ENCODE measurements around the gene ORAI1.
A peak's percentile ranks its signal among the peaks of the same experiment; 100 is the strongest.
"Not testable (repeated sequence)": the region's sequence is repeated elsewhere in the genome, so short reads cannot be mapped to it uniquely, and the experiment has no call there.

The ORAI1 gene

DNA sequence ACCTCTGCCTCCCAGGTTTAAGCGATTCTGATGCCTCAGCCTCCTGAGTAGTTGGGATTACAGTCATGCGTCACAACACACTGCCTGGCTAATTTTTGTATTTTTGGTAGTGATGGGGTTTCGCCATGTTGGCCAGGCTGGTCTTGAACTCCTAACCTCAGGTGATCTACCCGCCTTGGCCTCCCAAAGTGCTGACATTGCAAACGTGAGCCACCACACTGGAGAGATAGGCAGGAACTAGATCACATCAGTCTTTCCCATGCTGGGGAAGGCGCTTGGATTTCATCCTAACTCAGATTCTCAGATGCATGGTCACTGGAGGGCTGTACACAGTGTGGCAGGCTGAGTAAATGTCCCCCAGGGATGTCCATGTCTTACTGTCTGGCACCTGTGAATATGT lies 18.0 kb upstream of the ORAI1 start:
- no peak for DNase-seq

DNA sequence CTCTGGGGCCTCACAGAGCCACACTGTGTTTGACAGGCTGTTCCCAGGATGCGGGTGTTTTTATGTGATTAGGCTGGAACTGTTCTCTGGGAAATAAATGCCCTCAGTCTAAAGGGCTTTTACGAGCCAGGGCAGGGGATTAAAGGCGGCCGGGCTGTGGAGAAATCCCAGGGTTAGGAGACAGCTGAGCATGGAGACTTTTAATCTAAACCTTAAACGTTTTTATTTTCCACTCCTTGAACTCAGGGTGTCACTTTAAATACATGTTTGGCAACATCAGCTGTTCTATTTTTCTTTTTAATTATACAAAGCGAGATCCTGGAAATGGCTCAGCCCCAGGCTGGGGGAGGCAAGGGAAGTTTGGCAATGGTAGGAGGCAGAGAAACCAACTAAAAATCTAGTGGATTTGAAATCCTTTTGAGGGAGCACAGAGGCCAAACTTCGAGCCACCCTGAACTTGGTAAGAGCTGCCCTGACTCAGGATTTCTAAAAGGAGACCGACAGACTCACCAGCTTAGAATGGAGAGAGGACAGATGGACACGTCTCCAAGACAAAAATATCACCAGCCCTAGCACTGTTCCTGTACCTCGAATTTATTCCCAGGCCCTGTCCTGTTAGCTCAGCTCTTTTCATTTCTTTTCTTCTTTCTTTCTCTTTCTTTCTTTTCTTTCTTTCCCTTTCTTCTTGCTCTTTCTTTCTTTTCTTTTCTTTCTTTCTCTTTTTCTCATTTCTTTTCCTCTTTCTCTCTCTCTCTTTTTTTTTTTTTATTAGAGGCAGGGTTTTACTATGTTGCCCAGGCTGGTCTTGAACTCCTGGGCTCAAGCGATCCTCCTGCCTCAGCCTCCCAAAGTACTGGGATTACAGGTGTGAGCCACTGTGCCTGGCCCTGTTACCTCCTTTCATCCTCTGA lies 15.8 kb upstream of the ORAI1 start:
- no peak for DNase-seq

DNA sequence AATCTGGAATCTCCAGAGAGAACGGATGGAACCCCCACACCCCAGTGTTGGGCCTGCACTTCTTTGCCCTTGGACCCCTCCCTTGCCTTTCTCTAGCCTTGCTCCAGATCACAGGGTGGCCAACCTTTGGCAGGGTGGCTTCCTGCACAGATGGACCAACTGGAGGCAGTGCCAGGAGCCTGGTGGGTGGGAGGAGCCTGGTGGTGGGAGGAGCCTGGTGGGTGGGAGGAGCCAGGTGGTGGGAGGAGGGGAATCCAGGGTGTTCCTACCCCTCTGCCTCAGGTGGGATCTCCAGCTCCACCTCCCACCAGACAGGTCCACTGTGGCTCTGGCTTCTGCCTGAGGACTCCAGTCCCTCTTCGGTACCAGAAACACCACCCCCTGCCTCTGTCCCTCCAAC lies 15.0 kb upstream of the ORAI1 start:
- DNase-seq = no peak

DNA sequence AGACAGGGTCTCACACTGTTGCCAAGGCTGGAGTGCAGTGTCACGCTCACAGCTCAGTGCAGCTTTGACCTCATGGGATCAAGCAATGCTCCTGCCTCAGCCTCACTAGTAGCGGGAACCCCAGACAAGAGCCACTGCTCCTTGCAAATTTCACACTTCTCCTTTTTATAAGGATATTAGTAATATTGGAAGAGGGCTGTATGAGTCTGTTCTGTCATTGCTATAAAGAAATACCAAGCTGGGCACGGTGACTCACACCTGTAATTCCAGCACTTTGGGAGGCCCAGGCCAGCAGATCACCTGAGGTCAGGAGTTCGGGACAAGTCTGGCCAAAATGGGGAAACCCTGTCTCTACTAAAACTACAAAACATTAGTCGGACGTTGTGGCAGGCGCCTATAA lies 12.9 kb upstream of the ORAI1 start:
- DNase-seq = no peak

- DNase-seq = no peak
Measured at GRCh38 chr12:121614872-121615467, 11.4 kb upstream of the ORAI1 start.

DNA sequence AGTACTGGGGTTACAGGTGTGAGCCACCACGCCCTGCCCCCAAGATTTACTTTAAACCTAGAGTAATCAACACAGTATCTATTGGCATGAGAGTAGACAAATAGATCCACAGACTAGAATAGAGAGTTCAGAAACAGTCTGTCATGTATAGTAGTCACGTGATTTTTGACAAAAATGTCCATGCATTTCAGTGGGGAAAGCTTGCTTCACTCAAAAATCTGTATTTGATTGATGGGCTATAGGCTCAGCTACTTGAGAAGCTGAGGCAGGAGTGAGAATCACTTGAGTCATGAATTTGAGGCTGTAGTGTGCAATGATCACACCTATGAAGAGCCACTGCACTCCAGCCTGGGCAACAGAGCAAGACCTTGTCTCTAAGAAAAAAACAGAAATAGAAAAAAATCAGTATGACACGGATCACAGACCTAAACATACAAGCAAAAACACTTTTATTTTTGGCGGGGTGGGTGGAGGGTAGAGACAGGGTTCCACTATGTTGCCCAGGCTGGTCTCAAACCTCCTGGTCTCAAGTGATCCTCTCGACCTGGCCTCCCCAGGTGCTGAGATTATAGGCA lies 7.6 kb upstream of the ORAI1 start:
- DNase-seq = no peak

- no peak for DNase-seq
Measured at GRCh38 chr12:121620333-121620891, 5.9 kb upstream of the ORAI1 start.

- DNase-seq = peak; percentile 70
Measured at GRCh38 chr12:121626853-121627640, 717 bp downstream of the ORAI1 start.

- no peak for DNase-seq
Measured at GRCh38 chr12:121628037-121628436, 1.7 kb downstream of the ORAI1 start.

- no peak for DNase-seq
Measured at GRCh38 chr12:121628536-121628935, 2.2 kb downstream of the ORAI1 start.

GRCh38 chr12:121630791-121631355 lies 4.5 kb downstream of the ORAI1 start:
- DNase-seq = no peak

- DNase-seq = no peak
Measured at GRCh38 chr12:121632069-121632970, 6.0 kb downstream of the ORAI1 start.

GRCh38 chr12:121633833-121634196 lies 7.5 kb downstream of the ORAI1 start:
- DNase-seq = not testable (repeated sequence)

DNA sequence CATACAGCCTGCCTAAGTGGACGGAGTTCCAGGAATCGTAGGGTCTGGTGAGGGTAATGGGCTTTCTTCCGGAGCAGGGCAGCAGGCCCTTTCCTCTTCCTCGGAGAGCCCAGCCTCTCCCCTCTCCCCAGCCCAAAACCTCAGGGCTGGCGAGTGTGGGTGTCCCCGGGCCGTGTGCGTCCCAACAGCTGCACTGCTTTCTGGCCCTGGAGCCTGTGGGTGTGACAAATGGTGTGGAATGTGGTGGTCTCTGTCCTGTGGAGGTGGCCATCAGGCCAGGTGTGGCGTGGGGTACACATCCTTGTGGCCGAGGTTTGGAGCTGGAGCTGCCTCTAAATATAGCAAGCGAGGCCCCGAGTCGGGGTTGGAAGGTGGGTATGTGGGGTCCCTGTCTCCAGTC lies 8.5 kb downstream of the ORAI1 start:
- no peak for DNase-seq

DNA sequence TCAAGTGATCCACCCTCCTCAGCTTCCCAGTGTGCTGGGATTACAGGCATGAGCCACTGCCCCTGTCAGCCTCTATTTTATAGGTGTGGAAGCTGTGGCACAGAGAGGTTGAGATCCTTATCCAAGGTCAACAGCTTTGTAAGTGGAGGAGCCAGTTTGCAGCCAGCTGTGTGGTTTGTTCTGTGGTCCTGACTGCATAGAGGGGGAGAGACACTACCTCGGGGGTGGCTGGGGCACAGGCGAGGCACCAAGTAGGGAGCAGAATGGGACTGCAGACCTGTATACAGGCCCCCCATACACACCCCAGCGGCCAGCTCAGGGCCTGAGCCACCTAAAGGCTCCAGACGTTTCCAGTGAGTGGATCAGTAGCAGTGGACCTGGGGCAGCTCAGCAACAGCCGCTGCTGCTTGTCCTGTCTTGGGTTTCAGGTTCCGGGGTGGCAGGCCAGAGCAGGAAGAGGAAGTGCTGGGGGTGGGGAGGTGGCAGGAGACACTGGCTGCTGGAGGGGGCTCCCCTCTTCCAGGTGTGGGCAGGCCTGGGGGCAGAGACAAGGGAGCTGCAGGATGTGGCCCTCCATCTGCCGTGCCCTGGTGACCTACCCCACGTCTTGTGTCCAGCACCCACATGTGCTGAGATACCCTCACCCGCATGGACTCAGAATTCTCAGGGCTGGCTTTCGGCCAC lies 11.0 kb downstream of the ORAI1 start:
- DNase-seq = no peak

DNA sequence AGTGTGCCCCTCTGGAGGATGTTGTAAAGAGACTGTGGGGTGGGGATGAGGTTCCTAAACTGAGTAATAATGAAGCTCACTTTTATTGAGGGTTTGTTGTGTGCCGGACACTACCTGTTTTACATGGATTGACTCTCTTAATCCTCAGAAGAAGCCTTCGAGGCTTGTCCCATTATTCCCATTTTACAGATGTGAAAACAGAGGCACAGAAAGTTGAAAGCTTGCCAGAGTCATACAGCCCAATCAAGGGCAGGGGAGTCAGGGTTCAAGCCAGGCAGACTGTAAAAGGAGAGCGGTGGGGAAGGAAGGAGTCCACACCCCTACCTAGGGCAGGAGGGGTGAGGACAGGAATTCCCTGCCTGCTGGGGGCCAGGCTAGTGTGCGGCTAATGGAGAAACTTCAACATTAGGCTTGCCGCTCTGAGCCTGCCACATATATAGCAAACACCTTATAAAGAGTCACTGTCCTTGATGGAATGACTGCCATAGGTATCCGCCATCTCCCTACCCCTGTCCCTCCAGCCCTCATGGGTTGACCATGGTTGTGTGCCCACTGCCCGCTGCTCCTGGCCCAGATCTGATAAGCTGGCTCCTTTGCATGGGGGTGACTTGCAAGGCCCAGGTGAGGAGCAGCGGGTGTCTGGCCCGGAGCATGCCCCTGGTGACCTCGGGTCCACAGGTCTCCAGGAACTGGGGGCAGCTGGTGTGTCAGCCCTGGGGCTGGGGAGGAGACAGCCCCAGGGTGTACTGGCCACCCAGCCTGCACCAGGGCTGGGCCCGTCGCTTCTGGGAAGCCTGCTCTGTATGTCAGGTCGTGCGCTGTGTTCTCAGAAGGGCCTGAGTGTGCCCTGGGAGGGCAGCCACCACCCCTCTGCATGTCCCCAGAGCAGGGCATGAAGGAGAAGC lies 12.2 kb downstream of the ORAI1 start:
- no peak for DNase-seq

- DNase-seq = no peak
Measured at GRCh38 chr12:121641343-121641630, 15.0 kb downstream of the ORAI1 start.

DNA sequence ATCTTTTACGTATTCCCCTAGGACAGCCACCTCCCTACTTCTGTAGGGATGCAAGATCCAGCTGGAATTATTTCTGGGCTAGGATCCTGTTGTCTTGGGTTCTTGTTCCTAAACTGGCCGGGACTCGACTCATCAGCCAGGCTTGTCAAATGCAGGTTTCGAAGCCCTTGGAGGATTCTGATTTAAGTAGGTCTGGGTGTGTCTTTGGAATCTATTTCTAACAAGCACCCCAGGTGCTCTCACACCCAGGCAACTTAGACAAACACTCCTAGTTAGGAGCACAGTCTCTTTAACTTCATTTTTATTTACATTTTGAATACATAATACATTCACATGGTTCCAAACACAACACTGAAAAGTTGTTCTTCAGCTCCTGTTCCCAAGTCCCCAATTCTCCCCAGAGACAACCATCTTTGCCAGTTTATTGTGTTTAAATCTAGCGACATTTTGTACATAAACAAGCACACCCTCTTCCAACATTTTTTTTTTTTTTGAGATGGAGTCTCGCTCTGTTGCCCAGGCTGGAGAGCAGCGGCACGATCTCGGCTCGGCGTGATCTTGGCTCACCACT lies 22.2 kb downstream of the ORAI1 start:
- no peak for DNase-seq

GRCh38 chr12:121649322-121649721 lies 23.0 kb downstream of the ORAI1 start:
- DNase-seq = no peak

Measured in NCI-H510A (cell line).